Stimulated activated CD4-positive, alpha-beta T cell treated with anti-CD3 and anti-CD28 coated beads, Interleukin-1b, Interleukin-23, amount 100 ng/mL, for 24 hours (primary cell): ENCODE data around the gene SPTLC2.
"Not testable (repeated sequence)": the region's sequence is repeated elsewhere in the genome, so short reads cannot be mapped to it uniquely, and the experiment has no call there.

Source experiments
- DNase-seq, 4 experiments: peaks; one replicate each; pipeline ENCODE4 v3.0.0-alpha.2; 2020; ENCODE audit warnings: low read depth in 4 of 4, low spot score in 1 of 4

Gene SPTLC2

DNA sequence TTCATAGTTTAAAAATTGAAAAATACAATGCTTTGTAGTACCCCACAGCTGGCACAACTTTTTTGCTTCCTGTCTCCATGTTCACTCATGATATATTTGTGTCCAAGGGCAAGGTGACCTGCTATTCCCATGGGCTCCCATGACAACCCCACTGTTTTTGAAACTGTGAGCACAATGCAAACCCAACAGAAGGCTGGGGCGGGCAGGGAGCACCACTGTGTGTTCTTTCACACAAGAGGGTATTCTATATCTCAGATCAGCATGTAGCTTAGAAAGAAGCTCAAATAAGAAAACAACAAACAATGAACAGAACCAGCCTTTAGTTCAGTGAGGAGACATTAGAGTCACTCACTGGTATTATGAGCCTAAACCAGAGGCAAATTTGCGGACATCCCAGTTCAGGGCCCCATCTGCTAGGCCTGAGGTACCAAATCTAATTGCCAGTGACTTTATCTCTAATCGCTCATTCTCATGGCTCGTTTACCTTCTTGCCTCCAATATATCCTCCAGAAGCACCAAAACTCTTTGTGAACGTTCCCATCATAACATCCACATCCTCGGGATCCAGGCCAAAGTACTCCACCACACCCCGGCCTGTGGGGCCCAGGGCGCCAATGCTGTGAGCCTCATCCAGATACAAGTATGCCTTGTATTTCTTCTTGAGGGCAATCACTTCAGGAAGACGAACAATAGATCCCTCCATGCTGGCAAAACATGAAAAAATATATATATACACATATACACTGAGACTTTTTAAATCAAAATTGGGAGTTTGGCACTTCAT lies 61.4 kb downstream of the SPTLC2 start:
- DNase-seq = no peak

DNA sequence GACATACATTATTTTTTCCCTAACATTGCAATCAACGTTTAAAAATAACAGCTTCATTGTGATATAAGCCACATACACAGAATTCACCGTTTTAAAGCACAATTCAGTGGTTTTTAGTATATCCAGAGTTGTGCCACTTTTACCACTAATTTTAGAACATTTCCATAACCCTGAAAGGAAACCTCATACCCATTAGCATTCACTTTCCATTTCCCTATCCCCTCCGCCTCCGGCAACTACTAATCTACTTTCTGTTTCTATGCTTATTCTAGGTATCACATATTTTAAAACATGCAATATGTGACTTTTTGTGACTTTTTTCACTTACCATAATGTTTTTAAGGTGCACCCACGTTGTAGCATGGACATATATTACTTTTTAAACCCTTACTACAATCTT lies 62.2 kb downstream of the SPTLC2 start:
- no peak for DNase-seq

DNA sequence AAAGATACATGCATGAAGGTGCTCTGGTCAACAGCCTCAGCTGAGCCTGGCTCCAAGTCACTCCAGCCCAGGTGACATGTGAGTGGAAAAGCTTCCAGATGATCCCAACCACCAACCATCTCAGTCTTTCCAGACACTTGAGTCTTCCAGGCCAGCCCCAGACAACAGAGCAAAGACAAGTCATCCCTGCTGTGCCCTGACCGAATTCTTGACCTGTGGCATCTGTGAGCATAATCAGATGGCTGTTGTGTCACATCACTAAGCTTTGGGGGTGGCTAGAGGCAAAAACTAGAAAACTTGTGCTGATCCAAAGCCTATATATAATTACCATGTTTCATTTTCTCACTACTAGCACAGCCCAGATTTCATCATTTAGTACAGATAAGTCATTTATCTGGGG lies 67.0 kb downstream of the SPTLC2 start:
- no peak for DNase-seq

DNA sequence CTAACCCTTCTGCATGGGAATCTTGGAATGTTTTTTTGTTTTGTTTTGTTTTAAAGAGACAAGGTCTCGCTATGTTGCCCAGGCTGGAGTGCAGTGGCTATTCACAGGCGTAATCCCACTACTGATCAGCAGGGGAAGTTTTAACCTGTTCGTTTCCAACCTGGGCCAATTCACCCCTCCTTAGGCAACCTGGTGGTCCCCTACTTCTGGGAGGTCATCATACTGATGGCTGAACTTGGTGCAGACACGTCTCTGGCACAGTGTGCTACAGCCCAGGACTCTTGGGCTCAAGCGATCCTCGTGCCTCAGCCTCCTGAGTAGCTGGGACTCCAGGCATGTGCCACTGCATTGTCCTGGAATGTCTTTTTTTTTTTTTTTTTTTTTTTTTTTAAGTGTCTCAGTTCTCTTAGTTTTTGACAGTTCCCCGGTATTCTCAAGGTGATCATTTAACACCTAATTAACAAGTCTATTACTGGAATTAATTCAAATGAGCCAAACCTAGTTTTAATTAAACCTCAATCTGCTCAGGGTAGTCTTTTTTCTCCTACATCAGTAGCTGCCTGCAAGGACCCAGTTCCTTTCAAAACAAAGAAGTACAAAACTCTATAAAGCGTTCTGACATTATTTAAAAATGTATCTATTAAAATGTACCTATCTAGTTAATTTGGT lies 68.8 kb downstream of the SPTLC2 start:
- no peak for DNase-seq

DNA sequence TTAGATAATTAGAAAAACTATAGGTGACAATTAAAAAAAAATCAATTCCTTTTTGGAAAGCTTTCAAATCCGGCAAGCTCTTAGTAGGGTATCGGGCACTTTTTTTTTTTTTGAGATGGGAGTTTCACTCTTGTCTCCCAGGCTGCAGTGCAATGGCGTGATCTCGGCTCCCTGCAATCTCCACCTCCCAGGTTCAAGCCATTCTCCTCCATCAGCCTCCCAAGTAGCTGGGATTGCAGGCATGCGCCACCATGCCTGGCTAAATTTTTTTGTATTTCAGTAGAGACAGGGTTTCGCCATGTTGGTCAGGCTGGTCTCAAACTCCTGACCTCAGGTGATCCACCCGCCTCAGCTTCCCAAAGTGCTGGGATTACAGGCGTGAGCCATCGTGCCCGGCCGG lies 71.3 kb downstream of the SPTLC2 start:
- not testable (repeated sequence) for DNase-seq

DNA sequence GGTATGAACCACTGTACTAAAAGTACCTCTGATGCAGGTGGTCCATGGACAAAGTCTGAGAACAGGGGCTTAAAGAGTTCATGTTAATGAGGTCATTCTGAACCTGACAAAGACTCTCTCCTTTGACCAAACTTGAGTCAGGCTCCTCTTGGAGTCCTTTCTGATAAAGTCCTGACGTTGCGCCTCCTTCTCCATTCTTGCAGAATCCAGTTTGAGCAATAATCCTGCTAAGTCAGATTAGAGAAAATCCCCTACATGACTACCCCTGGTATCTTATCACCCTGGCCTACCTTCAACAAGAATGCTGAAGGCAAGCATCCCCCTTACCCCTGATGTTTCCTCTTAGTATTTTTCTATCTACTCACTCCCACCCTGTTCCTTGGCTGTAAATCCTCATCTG lies 71.9 kb downstream of the SPTLC2 start:
- DNase-seq = no peak

DNA sequence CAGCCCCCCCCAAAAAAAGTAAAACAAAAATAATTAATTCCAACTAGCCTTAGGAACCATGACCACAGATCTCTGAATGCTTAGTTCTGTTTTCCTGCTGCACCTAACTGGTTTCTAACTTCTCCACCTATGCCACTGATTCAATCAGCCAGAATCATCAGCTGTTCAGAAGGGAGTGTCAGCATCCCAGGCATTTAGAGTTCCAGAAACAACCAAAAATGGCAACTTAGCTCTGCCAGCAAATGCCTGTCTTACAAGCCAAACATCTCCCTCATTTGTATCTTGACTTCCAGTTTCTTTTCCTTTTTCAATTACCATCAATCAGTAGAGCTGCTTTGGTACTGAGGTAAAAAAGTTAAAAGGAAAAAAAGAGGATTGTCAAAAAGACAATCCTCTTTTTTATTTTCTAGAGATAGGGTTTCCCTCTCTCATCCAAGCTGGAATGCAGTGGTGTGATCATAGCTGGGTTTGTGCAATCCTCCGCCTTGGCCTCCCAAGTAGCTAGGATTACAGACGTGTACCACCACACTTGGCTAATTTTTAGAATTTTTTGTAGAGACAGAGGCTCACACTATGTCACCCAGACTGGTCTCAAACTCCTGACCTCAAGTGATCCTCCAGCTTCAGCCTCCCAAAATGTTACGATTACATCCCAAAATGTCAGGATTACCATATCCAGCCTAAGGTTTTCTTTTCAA lies 72.7 kb downstream of the SPTLC2 start:
- no peak for DNase-seq

DNA sequence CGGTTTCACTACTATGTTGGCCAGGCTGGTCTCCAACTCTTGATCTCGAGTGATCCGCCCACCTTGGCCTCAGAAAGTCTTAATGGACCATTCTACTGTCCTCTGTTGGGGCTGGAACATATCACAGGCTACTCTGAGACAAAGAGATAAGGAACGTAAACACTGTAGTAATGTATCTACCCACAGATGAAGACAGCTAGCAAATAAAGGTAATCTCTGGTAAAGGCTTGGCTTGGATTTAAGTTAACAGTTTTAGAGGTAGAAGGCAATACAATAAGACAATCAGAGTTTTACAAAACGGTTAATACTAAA lies 73.2 kb downstream of the SPTLC2 start:
- no peak for DNase-seq

DNA sequence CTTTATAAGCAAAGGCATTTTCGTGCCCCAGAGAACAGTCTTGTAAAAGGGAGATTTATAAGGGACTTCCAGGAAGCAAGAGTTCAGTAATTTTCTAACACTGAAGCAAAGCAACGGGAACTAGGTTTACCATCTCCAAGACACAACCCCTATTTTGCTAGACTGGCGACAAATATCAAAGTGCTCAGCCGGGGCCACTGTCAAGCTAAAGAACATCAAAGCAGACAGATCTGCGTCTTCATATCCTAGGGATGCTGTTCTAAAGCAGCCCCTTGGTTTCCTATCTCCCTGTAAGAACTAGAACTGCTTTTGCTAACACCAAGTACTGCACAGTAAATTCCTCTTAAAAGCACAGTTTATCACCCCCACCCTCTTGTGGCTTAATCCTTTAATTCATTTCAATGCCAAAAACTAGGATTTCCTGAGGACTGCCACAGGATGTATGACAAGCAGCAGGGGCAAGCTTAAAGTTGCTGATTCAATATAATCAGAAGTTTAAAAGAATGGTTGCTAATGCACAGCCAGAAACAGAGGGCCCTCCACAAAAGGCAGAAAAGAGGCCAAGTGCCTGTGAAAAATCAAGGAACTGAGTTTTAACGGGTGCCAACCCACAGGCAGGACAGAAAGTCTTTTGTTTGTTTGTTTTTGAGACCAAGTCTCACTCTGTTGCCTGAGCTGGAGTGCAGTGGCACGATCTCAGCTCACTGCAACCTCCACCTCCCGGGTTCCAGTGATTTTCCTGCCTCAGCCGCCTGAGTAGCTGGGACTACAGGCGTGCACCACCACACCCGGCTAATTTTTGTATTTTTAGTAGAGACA lies 73.8 kb downstream of the SPTLC2 start:
- no peak for DNase-seq

DNA sequence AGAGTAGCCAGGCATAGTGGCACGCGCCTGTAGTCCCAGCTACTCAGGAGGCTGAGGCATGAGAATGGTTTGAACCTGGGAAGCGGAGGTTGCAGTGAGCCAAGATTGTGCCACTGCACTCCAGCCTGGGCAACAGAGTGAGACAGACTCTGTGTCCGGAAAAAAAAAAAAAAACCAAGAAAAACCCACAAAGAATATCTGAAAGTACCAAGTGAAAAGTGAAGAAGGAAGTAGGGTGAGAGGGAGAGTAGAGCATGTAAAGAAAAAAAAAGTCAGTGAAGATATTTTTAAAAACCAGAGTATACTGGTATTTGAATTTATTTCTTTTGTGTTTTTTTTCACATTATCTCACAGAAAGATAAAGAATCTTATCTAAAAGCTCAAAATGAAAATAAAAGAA lies 74.5 kb downstream of the SPTLC2 start:
- no peak for DNase-seq

DNA sequence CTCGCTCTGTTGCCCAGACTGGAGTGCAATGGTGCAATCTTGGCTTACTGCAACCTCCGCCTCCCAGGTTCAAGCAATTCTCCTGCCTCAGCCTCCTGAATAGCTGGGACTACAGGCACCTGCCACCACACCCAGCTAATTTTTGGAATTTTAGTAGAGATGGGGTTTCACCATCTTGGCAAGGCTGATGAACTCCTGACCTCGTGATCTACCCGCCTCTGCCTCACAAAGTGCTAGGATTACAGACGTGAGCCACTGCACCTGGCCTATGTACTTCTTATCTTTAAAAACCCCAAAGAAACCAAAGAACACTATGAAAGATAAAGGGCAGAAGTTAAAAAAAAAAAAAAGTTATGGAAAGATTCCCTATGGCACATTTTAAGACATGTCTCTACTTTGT lies 79.5 kb downstream of the SPTLC2 start:
- DNase-seq = not testable (repeated sequence)

DNA sequence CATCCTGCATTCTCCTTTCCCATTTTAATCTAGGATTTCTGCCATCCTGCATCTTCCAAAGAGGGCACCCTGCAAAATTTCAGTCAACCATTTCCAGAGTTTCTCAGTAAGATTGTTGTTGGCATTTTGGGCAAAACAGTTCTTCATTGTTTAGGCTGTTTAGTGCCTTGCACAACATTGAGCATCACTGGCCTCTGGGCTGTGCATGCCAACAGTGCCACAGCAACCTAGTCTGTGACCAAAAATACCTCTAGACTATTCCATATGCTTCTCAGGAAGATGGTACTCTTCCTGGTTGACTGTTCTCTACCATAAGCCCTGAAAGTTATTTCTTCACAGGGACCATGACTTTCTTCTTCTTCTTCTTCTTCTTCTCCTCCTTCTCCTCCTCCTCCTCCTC lies 85.4 kb downstream of the SPTLC2 start:
- DNase-seq = no peak

DNA sequence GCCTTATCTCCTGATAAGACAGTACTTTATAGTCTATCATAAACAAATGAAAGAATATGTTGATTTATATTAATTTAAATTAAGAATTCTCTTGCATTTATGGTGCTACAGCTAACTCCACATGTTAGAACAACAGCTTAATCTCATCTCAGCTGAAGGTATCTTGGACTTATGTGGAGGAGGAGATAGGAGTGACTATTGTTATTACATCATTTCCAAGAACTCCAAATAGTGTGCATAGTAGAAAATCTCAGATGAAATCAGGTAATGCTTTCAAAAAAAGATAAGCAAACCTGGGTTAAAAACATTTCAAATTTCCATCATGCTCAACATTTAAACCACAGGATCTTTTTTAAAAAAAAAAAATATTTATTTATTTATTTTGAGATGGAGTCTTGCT lies 86.5 kb downstream of the SPTLC2 start:
- no peak for DNase-seq

DNA sequence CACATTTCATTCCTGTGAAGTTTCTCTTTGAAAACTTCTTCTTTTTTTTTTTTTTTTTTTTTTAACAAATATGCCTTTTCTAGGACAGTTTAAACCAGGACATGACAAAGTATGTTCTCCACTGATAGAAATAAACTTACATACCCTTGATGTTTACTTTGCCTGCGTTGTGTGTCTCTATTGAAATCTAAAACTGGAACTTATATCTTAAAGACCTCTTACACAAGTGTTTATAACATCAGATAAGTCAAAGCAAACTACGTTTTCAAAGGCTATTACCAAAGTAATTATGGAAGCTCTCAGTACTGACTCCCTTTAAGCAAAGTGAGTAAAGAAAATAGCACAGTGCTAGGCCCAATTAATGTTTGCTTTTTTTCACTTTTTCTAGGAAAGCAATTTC lies 87.2 kb downstream of the SPTLC2 start:
- DNase-seq = no peak

DNA sequence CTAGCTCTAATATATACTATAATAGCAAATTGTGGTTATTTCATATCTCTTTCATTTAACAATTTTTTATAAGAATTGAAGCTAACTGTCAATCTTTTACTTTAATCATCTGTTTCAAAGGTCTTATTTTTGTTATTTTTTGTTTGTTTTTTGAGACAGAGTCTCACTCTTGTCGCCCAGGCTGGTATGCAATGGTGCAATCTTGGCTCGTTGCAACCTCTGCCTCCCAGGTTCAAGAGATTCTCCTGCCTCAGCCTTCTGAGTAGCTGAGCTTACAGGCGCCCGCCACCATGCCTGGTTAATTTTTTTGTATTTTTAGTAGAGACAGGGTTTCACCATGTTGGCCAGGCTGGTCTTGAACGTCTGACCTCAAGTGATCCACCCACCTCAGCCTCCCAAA lies 87.7 kb downstream of the SPTLC2 start:
- not testable (repeated sequence) for DNase-seq

DNA sequence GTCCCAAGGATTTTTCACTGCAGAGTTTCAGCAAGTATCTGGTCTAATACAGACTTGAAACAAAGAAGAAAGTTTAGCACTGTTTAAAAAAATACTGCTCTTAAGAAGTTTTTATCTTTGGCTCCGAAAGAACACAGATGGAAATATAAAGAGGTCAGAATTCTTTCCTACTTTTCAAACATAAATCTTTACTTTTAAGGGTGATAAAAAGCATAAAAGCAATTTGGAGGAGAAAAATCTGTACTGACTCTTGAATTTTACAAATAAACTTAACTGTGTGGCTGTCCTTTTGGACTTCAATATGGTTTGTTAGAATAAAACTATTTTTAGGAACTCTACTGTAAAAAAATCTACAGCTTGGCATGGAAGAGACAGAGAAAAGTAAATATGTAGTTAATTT lies 90.2 kb downstream of the SPTLC2 start:
- no peak for DNase-seq

DNA sequence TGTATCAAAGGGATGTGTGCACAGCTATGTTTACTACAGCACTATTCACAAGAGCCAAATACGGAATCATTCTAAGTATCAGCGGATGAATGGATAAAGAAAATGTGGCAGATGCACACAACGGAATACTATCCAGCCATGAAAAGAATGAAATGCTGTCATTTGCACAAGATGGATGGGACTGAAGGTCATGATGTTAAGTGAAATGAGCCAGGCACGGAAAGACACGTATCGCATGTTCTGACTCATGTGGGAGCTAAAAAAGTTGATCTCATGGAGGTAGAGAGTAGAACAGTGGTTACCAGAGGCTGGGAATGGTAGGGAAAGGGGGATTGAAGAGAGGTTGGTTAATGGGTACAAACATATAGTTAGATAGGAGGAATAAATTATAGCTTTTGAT lies 91.9 kb downstream of the SPTLC2 start:
- no peak for DNase-seq

DNA sequence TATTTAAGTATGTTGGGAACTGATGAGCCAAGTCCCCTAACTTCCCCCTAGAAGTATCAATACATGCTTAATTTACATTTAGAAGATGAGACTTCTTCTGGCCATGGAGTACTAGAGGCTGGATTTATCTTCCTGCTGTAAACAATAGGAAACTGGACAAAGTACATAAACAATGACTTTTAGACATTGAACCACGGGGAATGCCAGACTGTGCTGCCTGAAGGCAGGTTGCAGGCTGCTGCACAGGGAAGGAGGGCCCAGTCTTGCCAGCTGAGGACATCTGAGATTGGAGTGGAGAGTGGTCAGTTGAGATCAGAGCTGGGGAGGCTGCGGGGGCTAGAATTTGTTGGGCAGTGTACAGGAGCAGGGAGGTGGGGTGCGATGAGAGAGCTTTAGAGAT lies 93.3 kb downstream of the SPTLC2 start:
- DNase-seq = no peak

DNA sequence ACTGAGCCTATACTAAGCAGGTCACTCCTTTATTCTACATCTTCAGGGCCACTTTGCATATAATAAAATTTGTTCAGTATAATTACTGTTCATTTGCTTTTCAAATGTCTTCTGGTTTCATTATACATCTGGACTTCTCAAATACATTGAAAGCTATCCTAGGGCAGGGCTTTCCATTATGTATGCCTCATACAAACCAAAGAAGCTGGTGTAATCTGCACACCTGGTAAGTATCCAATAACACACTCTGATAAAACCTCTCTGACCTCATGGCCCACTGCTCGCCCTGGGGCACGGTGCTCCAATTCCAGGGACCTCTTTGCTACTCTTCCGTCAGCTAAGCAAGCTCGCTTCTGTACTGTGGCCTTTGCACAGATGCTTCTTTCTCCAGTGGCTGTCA lies 95.9 kb downstream of the SPTLC2 start:
- DNase-seq = no peak

DNA sequence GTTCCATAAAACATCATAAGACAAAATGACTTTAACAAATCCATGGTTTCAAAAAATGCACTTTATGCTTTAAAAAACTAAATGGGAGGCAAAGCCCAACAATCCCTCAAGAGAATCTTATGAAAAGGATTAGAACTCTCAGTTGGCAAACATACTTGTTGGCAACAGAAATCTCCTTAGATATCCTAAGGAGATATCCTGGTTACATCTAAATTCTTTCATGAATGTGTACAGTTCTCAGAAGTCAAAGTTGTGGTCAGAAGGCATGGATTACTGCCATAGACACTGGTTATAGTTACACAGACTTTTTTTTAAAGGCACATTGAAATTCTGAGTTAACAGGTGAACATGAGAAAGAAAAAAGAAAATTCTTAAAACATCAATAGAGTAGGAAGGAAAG lies 100.3 kb downstream of the SPTLC2 start:
- DNase-seq = no peak

DNA sequence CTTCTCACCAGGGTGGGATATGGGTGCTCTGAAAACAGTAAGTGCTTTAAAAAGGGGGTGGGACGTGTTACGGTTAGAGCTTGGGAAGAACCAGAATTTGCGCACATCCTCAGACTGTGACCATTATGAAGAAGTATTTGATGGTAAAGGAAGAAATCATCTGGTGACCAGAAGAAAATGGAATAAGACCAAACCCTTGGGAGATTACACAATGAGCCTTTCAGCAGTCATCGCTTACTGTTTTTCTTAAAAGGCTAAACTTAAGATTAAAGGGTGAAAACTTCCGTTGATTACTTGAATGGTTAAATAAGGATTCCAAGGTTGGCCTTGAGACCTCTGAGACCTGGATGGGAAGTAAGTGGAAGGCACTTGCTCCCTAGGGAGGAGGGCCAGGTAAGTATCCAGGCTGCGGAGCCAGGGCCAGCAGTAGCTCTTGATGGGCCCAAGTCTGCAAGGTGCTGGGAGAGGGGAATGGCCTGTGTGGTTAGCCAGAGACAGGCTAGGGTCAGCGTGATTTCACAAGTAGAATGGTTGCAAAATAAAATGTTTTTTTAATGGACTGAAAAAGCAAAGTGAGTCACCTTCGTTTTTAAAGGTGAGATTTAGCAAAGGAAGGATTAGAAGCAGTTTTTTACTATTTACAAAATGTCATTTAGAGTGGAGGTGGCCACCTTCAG lies 104.8 kb downstream of the SPTLC2 start:
- DNase-seq = no peak
